CD4-positive, alpha-beta T cell treated with Interleukin-6 at 100 ng/mL for 8 hours (primary cell): ENCODE results near the gene KCNA10.
A peak's percentile ranks its signal among the peaks of the same experiment; 100 is the strongest.
"Not testable (repeated sequence)": the region's sequence is repeated elsewhere in the genome, so short reads cannot be mapped to it uniquely, and the experiment has no call there.

Experiments used
- DNase-seq: peaks from one replicate; pipeline ENCODE4 v3.0.0-alpha.2; 2020; ENCODE audit warnings: mixed read lengths, low spot score

Gene KCNA10

DNA sequence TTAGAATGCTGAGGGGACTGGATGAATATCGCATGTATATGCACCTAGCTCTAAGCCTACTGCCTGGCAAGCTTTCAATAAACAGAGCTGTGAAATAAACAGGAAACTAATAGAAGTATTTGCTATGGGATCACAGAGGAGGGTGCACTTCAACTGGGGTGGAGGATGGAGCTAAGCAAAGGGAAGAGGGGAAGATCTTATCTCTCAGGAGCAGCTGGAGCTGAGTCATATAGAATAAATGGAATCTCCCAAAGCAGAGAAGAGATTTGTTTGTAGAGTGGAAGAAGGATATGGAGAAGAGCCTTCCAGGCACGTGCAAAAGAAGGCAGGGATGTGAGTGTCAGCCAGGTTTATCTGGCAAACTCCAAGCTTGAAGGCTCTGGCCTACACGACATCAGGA lies 17.0 kb upstream of the KCNA10 start:
- DNase-seq, result no peak

DNA sequence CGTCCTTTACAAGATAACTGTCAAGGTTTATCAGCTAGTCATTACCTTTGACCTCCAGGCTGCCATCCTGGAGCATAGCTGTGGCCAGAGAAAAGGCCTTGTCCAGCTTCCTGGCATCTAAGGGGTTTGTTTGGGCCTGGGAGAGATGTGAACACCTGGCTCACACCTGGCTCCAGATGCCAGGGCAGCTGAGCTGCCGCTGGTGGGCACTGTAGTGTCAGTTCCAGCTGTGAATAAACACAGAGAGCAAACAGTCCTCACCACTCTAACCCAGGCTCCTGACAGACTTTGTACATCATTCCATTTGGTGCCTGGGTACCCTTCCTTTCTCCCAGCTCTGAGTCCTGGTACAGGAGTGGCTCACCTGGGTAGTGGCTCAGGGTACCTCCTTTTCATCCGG lies 14.3 kb upstream of the KCNA10 start:
- no peak for DNase-seq

GRCh38 chr1:110529011-110529410 lies 10.0 kb upstream of the KCNA10 start:
- no peak for DNase-seq

DNA sequence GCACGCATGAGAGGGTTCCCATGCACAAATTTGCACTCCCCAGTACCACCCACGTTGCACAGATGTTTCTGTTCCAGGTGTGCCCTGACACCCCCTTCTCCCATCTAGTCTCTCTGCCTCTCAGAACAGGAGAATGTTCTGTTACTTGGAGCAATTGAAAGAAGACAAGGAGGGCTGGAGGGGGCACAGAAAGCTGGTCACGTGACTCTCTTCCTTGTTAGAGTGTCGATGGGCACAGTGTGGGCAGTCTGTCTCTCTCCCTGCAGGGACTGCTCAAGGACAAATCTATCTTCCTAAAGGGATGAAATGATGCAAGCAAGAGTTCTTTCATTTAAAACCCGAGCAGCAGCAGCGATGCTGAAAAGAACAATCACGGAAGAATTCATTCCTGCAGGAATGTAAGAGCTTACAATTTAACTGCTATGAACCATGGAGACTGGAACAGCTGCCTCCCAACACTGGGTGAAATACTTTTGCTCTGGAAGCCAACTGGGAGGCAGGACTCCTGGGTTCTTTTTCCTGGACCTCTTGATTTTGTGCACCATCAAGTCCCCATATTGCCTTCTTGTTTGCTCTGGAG lies 7.3 kb upstream of the KCNA10 start:
- no peak for DNase-seq

- DNase-seq, result no peak
These were observed 6.2 kb upstream of the KCNA10 start for GRCh38 chr1:110525249-110525595.

- DNase-seq, result peak; percentile 31
These were observed 5.6 kb upstream of the KCNA10 start for GRCh38 chr1:110524311-110525248.

- no peak for DNase-seq
These were observed 4.0 kb upstream of the KCNA10 start for GRCh38 chr1:110523011-110523410.

DNA sequence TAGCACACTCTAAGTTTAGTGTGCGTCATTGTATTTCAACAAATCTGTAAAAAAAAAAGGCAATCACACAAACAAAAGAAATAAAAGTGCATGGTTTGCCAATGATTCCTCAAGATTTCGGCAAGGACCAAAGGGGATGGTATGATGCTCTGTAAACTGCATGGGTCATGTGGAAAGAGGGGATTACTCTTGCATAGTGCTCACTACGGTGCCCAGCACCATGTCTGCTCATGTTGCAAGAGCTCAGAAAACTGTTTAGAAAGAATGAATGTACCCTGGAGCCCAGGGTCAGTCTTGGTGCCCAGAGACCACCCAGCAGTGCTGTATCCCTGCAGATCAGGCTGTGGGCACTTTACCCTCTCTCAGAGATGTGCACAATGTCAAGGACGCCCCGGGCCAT lies 3.6 kb upstream of the KCNA10 start:
- DNase-seq, result no peak

- DNase-seq, result no peak
These were observed 1.9 kb upstream of the KCNA10 start for GRCh38 chr1:110520827-110521226.

DNA sequence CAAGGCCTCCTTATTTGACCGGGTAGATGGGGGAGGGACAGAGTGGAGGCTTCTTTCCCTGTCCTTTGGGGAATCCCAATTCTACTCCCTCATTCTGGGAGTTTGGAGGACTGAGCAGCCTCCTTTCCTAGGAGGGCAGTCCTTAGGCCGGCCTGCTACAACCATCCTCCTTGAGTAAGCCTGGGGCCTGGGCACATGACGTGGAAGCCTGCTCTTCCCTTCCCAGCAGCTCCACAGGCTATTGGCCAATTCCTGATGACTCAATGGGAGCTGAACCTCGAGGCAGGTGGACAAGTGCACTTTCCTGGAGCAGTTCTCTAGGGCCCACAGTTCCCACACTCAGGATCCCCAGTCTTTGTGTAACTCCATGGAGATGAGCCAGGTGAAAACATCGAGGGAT lies 3.1 kb downstream of the KCNA10 start:
- DNase-seq, result no peak

DNA sequence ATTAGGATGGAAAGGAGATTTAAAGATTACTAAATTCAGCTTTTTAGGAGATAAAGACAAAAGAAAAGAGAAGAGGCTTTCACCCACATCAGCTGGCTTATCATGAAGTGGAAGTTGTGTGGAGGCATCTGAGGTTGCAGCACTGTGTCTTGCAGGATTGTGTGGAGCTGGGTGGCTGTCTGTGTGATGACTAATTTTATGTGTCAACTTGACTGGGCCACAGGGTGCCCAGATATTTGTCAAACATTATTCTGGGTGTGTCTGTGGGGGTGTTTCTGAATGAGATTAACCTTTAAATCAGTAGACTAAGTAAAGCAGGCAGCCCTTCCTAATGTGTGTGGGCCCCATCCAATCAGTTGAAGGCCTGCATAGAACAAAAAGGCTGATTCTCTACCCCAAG lies 3.9 kb downstream of the KCNA10 start:
- DNase-seq, result no peak

DNA sequence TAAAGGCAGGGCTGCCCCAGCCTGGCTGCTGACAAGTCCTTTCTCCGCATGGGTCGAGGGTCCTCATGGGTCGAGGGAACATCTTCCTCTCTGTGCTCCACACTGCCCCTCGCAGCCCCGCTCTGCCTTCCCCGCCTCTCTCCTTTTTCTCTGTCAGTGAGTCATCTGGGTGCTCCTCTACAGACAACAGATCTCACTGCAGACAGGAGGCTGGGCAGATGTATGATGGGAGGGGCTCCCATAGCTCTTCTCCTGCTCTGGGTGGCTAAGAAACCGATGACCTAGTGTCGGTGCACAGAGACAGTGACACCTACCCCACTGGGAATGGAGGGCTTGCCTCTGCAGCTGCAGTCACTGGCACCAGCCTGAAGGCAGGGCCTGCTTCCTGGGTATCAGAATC lies 5.5 kb downstream of the KCNA10 start:
- DNase-seq, result no peak

- no peak for DNase-seq
These were observed 7.5 kb downstream of the KCNA10 start for GRCh38 chr1:110511436-110511835.

DNA sequence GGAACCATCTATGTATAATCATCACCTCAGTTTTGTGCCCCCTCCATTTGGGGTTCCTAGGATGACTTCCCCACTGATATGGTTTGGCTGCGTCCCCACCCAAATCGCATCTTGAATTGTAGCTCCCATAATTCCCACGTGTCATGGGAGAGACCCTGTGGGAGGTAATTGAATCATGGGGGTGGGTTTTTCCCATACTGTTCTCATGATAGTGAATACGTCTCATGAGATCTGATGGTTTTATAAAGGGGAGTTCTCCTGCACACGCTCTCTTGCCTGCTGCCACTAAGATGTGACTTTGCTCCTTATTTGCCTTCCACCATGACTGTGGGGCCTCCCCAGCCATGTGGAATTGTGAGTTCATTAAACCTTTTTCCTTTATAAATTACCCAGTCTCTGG lies 8.1 kb downstream of the KCNA10 start:
- not testable (repeated sequence) for DNase-seq

DNA sequence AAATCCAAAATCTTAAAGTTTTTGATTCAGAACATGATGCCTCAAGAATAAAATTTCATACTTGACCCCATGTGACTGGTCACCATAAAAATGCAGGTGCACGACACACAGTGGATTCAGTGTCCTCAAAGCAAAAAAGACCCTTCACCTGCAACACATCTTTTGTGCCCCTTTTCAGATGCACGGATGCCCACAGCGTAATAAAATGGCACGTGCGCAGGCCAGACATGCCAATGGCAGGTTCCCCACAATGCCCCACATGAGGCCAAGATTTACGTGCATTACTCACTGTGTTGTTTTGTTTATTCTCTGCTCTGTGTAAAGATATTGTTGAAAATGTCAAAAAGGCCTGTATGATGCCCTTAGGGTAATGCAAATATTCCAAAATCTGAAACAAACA lies 9.3 kb downstream of the KCNA10 start:
- no peak for DNase-seq

- no peak for DNase-seq
These were observed 10.7 kb downstream of the KCNA10 start for GRCh38 chr1:110508028-110508940.

- DNase-seq, result no peak
These were observed 12.4 kb downstream of the KCNA10 start for GRCh38 chr1:110506541-110506940.

GRCh38 chr1:110505596-110505995 lies 13.4 kb downstream of the KCNA10 start:
- no peak for DNase-seq

DNA sequence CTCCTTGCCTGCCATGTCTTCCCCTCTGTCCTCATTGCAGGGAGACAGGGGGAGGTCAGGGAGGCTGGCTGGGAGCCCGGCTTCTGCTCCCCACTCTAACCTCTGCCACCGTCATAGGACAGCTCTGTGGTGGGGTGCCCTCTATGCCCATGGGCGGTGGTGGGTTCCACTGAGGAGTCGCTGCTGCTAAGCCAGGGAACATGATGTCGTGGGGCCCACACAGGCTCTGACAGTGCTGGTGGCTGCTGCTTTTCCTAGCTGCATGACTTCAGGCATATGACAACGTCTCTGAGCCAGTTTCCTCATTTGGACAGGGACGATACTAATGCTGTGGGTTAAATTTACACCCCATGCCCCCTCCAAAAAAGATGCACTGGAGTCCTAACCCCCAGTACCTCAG lies 14.7 kb downstream of the KCNA10 start:
- DNase-seq, result no peak

DNA sequence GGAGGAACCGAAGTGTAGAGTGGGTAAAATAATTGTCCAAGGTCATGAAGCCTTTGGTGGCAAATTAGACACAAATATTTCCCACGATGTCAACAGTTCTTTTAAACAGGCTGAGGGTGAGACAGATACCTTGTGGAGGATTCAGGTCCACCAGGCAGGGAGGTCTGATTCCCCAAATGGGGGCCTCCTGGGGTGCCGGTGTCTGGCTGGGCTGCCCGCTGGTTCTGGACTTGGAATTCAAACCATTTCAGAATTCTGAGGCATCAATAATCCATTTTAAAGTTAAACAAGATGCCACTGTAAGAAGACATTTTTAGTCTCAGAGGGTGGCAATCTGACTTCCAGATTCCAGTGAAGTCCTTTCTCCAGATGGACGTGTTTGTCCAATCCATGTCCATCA lies 15.5 kb downstream of the KCNA10 start:
- no peak for DNase-seq

DNA sequence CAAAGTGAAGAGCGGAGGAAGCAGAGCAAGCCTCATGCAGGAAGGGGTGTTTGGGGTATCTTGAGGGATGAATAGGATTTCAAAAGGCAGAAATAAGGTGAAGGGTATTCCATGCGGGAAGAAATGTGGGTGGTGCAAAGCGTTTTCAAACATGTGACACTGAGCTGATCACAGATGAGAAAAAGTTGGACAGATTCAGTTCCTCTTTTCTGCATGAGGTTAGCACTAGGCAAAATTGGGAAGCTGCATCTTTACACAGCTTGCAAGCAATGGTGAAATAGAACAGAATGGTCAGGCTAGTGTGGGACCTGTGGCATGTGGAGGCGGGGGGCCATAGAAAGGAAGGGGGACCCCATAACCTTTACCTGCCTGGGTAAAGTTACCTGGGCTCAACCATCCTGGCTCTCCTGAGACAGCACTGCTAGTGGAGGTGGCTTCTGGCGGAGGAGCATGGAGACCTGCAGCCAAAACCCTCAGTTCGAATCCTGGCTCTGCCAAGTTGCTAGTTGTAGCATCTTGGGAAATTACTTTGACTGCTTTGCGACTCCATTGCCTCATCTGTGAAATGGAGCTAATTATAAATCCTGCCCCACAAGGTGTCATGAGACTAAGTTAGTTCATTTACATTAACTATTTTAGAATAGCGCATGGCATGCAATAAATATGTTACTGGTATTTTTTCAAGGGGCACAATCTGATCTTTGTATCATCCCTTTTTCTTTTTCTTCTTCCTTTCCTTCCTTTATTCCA lies 16.4 kb downstream of the KCNA10 start:
- DNase-seq, result no peak
